Loucy (cell line): ENCODE measurements around the gene TSC22D3.
A peak's percentile ranks its signal among the peaks of the same experiment; 100 is the strongest.

Experiments
- H2AFZ ChIP-seq: fragments of 200-600 bp; sonication (generic); 2 replicates; pipeline ENCODE4 v1.6.0; 2016; ENCODE audit warnings: antibody characterized with exemption, mild to moderate bottlenecking, low read length, moderate library complexity
- H3F3A ChIP-seq: fragments of 200-600 bp; 2 replicates; pipeline ENCODE4 v1.6.0; 2016; ENCODE audit warnings: antibody characterized with exemption, low read depth, mild to moderate bottlenecking
- H3K27me3 ChIP-seq: fragments of 200-600 bp; sonication (generic); 2 replicates; pipeline ENCODE4 v1.6.1; 2014; ENCODE audit warnings: low read length, mild to moderate bottlenecking; ENCODE audit not compliant: insufficient read depth, poor library complexity, severe bottlenecking
- H3K36me3 ChIP-seq: fragments of 200-600 bp; sonication (generic); 2 replicates; pipeline ENCODE4 v1.6.1; 2016; ENCODE audit warnings: low read length; ENCODE audit not compliant: insufficient read depth
- H3K4me1 ChIP-seq: fragments of 200-600 bp; sonication (generic); 2 replicates; pipeline ENCODE4 v1.5.1; 2014; ENCODE audit warnings: low read length, mild to moderate bottlenecking; ENCODE audit not compliant: insufficient read depth, poor library complexity, severe bottlenecking
- H3K4me2 ChIP-seq: fragments of 200-600 bp; sonication (generic); 2 replicates; pipeline ENCODE4 v1.6.0; 2014; ENCODE audit warnings: antibody characterized with exemption, low read length, low read depth, mild to moderate bottlenecking; ENCODE audit not compliant: poor library complexity, severe bottlenecking
- H3K4me3 ChIP-seq: fragments of 200-600 bp; sonication (generic); 2 replicates; pipeline ENCODE4 v1.5.1; 2014; ENCODE audit warnings: low read length, mild to moderate bottlenecking, mixed read lengths; ENCODE audit not compliant: poor library complexity, severe bottlenecking
- H3K79me2 ChIP-seq: fragments of 200-600 bp; sonication (generic); 2 replicates; pipeline ENCODE4 v1.6.1; 2014; ENCODE audit warnings: low read length; ENCODE audit not compliant: insufficient read depth
- H3K9ac ChIP-seq: fragments of 200-600 bp; sonication (generic); 2 replicates; pipeline ENCODE4 v1.6.0; 2014; ENCODE audit warnings: mild to moderate bottlenecking, low read depth, low read length, moderate library complexity; ENCODE audit not compliant: poor library complexity, severe bottlenecking
- H3K9me2 ChIP-seq: fragments of 200-600 bp; sonication (generic); replicated peaks from 2 replicates; pipeline ENCODE4 v1.6.1; 2016; ENCODE audit warnings: low read depth, low read length, mixed read lengths
- H3K9me3 ChIP-seq: fragments of 200-600 bp; sonication (generic); 2 replicates; pipeline ENCODE4 v1.6.1; 2014; ENCODE audit warnings: mild to moderate bottlenecking, antibody characterized with exemption, low read length, low read depth; ENCODE audit not compliant: insufficient read depth
- H4K20me1 ChIP-seq: fragments of 200-600 bp; sonication (generic); 2 replicates; pipeline ENCODE4 v1.6.0; 2014; ENCODE audit warnings: antibody characterized with exemption, low read length, mild to moderate bottlenecking; ENCODE audit not compliant: insufficient read depth, poor library complexity, severe bottlenecking
- EZH2phosphoT487 ChIP-seq: fragments of 200-600 bp; IDR thresholded peaks from 2 replicates; pipeline ENCODE4 v1.6.1; 2018; ENCODE audit warnings: antibody characterized with exemption, mild to moderate bottlenecking, moderate library complexity, borderline replicate concordance
- TF ChIP-seq, protein P1 (sequence below): fragments of 200-600 bp; sonication (generic); conservative IDR thresholded peaks from 2 replicates; pipeline ENCODE4 v1.5.1; 2014; ENCODE audit warnings: mild to moderate bottlenecking, antibody characterized with exemption, low read length

TSC22D3 gene

GRCh38 chrX:107691024-107691448, 84.6 kb downstream of the TSC22D3 start:
- Histone ChIP-seq H3K36me3 (no peaks in the 10 kb centered on the region; the same call in 1 of the 2 replicates), H3K9ac (no peak overlapping the region), H3K4me3 (no peak overlapping the region), H4K20me1 (no peaks in the 10 kb centered on the region), H2AFZ (no peak overlapping the region), H3K4me2 (no peak overlapping the region), H3F3A (no peaks in the 10 kb centered on the region), H3K9me3 (no peaks in the 10 kb centered on the region), H3K27me3 (no peaks in the 10 kb centered on the region), H3K9me2 (no peaks in the 10 kb centered on the region), H3K79me2 (peaks cover 56% of the 10 kb centered on the region), H3K4me1 (peaks cover 30% of the 10 kb centered on the region)
- TF ChIP-seq EZH2phosphoT487, result no peak
- TF ChIP-seq, protein P1, sequence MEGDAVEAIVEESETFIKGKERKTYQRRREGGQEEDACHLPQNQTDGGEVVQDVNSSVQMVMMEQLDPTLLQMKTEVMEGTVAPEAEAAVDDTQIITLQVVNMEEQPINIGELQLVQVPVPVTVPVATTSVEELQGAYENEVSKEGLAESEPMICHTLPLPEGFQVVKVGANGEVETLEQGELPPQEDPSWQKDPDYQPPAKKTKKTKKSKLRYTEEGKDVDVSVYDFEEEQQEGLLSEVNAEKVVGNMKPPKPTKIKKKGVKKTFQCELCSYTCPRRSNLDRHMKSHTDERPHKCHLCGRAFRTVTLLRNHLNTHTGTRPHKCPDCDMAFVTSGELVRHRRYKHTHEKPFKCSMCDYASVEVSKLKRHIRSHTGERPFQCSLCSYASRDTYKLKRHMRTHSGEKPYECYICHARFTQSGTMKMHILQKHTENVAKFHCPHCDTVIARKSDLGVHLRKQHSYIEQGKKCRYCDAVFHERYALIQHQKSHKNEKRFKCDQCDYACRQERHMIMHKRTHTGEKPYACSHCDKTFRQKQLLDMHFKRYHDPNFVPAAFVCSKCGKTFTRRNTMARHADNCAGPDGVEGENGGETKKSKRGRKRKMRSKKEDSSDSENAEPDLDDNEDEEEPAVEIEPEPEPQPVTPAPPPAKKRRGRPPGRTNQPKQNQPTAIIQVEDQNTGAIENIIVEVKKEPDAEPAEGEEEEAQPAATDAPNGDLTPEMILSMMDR, result no peak

- Histone ChIP-seq H3K4me2 (peak overlapping the region; percentile 82), H3K4me1 (peaks cover 59% of the 10 kb centered on the region), H3K9ac (no peak overlapping the region), H3K9me3 (no peaks in the 10 kb centered on the region), H3K79me2 (peaks cover 65% of the 10 kb centered on the region), H3K36me3 (no peaks in the 10 kb centered on the region; the same call in 1 of the 2 replicates), H3K9me2 (no peaks in the 10 kb centered on the region), H4K20me1 (no peaks in the 10 kb centered on the region), H3F3A (no peaks in the 10 kb centered on the region), H3K4me3 (peak overlapping the region; percentile 46), H2AFZ (no peak overlapping the region), H3K27me3 (no peaks in the 10 kb centered on the region)
- TF ChIP-seq, protein P1, result no peak
- TF ChIP-seq EZH2phosphoT487, result no peak
Measured at GRCh38 chrX:107687445-107687844, 88.1 kb downstream of the TSC22D3 start.

GRCh38 chrX:107686792-107687191, 88.8 kb downstream of the TSC22D3 start:
- TF ChIP-seq, protein P1, result no peak
- no peak for TF ChIP-seq EZH2phosphoT487
- Histone ChIP-seq H3K36me3 (no peaks in the 10 kb centered on the region; the same call in 1 of the 2 replicates), H3K4me2 (peak overlapping the region; percentile 82)

More at GRCh38 chrX:107686792-107687191, 88.8 kb downstream of the TSC22D3 start:
- H3K4me1 ChIP-seq, result peaks cover 59% of the 10 kb centered on the region
- H3K9me2 ChIP-seq, result no peaks in the 10 kb centered on the region
- peak overlapping the region; percentile 80 for H3K9ac ChIP-seq
- H4K20me1 ChIP-seq, result no peaks in the 10 kb centered on the region
- no peaks in the 10 kb centered on the region for H3K9me3 ChIP-seq
- H3K79me2 ChIP-seq, result peaks cover 70% of the 10 kb centered on the region
- H3F3A ChIP-seq, result no peaks in the 10 kb centered on the region
- H3K4me3 ChIP-seq, result peak overlapping the region; percentile 46
- H3K27me3 ChIP-seq, result no peaks in the 10 kb centered on the region
- H2AFZ ChIP-seq, result no peak overlapping the region
